Astrocyte of the spinal cord (primary cell): Measurements from ENCODE around the gene STK32B.

ENCODE experiments used
- DNase-seq: peaks from one replicate; pipeline ENCODE4 v3.0.0; 2011; ENCODE audit warnings: low read depth, low spot score
- H3K4me3 ChIP-seq: 2 replicates; pipeline ENCODE4 v1.5.1; 2011; ENCODE audit warnings: low read depth, mild to moderate bottlenecking, low read length, moderate library complexity
- in situ Hi-C: cut with HindIII; loops from 2 replicates; pipeline ENCODE4 v1.10.0; 2017; ENCODE audit warnings: low sequenced_read_pairs
- TF ChIP-seq, protein P1 (sequence below): IDR thresholded peaks from 2 replicates; pipeline ENCODE4 v1.5.1; 2012; ENCODE audit warnings: low read depth, mild to moderate bottlenecking, low read length, inconsistent platforms

Gene STK32B

DNA sequence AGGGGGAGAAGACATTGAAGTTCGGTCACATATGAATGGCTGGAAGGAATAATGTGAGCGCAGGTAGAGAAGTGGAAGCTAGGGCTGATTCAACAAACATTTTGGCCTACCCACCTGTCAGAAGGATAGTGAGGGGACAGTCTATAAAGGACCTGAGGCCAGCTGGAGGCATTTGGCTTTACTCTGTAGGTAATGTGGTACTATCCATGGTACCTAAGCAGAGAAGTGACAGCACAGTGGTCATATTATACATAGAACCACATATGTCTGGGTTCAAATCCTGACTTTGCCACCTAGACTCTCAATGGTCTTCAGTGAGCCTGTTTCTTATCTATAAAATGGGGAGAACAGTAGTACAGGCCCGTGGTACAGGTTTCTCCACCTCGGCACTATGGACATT is 400.0 kb downstream of the STK32B start:
- in situ Hi-C loops = no loop called here
- no peak for DNase-seq
- H3K4me3 ChIP-seq = no peak overlapping the region
- TF ChIP-seq, protein P1, sequence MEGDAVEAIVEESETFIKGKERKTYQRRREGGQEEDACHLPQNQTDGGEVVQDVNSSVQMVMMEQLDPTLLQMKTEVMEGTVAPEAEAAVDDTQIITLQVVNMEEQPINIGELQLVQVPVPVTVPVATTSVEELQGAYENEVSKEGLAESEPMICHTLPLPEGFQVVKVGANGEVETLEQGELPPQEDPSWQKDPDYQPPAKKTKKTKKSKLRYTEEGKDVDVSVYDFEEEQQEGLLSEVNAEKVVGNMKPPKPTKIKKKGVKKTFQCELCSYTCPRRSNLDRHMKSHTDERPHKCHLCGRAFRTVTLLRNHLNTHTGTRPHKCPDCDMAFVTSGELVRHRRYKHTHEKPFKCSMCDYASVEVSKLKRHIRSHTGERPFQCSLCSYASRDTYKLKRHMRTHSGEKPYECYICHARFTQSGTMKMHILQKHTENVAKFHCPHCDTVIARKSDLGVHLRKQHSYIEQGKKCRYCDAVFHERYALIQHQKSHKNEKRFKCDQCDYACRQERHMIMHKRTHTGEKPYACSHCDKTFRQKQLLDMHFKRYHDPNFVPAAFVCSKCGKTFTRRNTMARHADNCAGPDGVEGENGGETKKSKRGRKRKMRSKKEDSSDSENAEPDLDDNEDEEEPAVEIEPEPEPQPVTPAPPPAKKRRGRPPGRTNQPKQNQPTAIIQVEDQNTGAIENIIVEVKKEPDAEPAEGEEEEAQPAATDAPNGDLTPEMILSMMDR = no peak

DNA sequence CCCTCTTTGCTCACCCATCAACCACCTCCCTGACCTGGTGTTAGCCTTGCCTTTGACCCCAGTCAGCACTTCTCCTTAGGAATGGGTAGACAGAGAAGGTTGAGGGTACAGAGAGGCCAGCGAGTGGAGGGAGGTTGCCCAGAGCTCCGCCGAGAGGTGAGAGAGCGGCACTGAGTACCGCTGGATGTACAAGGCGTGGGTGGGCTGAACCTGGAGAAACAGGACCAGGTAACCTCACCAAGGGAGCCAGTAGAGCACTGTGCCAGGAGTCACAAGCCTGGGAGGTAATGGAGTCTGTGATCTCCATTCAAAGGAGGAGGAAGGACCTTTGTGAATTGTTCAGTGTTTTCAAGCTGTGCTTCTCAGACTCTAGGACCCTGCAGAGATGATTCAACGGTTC is 400.9 kb downstream of the STK32B start:
- H3K4me3 ChIP-seq = no peak overlapping the region
- TF ChIP-seq, protein P1 = no peak
- DNase-seq = no peak
- in situ Hi-C loops = no loop called here

DNA sequence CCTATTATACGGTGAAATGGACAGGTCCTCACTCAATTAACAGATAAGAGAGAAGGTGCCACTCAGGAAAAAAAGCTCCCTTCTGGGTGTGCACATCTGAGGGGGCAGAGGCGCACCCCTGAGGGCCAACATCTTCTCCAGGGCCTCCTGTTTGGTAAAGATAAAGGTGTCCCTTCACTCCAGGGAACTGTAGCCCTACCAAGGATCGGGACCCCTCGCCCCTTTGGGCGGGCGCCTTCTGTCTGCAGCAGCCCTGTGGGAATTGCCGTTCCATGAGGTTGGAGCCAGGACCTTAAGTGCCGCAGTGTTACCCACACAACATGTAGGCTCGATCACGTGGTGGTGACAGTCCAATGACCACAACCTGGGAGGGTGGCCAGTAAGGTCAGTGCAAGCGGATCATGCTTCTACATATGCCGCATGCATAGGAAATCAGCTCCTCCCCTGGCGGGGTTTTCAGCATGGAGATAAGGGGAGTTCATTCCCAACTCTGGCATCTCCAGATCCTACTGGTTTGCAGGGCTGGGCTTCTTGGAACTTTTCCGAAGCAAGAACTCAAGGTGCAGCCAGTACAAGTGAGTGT is 403.8 kb downstream of the STK32B start:
- TF ChIP-seq, protein P1 = no peak
- H3K4me3 ChIP-seq = no peak overlapping the region
- no peak for DNase-seq
- in situ Hi-C loops = no loop called here

DNA sequence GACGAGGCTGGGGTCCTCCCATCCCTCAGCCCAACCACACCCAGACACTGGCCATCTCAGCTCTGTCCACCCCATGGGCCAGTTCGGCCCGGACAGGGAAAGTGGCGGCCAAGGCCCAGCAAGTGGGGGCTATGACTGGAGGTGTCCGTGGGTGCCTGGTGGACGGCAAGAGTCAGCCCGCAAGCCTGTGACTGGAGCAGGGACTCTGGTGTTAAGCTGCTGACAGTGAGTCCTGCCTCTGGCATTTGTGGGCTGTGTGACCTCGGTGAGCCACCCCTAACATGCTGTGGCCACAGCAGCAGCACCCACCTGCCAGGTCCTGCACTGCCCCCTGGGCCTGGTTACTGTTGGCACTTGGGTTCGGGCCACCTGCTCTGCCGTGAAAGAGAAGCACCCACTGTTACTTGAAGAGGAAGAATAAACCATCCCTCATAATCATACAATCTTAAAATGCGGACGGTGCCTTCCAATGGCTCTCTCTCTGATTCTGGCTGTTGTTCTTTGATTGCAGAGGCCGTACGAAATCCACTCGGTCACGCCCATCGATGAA is 405.1 kb downstream of the STK32B start:
- TF ChIP-seq, protein P1 = no peak
- no peak overlapping the region for H3K4me3 ChIP-seq
- DNase-seq = no peak
- in situ Hi-C loops = no loop called here

DNA sequence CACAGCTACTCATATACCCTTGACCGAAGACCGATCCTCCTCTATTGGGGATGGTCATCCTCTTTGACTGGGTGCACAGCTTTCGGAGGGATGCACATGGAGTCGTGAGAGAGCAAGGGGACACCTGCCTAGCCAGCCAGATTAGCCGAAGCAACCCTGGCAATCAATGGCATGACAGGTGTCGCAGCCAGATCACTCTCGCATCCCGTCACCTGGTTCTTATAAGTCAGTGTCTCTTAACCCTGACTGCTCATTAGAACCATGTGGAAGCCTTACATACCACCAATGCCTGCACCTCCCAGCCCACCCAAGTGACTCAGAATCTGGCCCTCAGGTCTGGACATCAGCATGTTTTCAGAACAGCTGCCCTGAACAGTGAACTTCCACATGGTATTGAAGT is 407.4 kb downstream of the STK32B start:
- TF ChIP-seq, protein P1 = no peak
- in situ Hi-C loops = no loop called here
- H3K4me3 ChIP-seq = no peak overlapping the region
- no peak for DNase-seq

DNA sequence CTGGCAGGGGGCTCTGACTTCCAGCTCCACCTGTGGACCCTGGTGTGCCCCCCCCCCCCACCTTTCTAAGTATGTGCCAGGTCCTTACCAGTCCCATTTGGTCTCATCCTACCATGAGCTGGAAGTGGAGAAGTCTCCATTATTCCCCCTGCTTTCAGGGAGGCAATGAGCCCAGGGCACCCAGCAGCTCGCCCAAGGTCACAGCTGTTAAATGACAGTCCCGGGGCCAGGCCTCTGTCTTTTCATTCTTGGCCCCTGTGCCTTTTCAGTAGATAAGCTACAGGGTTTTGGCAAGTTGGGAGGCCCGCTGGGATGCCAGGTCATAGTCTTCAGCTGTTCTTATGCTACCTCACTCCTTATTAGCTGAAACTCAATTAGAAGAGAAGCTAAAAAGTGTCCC is 408.0 kb downstream of the STK32B start:
- no peak overlapping the region for H3K4me3 ChIP-seq
- no peak for DNase-seq
- in situ Hi-C loops = no loop called here
- TF ChIP-seq, protein P1 = no peak
